ENCODE measurements around the gene CDH2.

The CDH2 gene

GRCh38 chr18:28176948-28177827 is at the start of gene CDH2:
TSS of gene CDH2 (minus strand) at chr18:28177130. CDS start at chr18:28177022, 108 bp downstream.
- peak; percentile 95 for DNase-seq

DNA sequence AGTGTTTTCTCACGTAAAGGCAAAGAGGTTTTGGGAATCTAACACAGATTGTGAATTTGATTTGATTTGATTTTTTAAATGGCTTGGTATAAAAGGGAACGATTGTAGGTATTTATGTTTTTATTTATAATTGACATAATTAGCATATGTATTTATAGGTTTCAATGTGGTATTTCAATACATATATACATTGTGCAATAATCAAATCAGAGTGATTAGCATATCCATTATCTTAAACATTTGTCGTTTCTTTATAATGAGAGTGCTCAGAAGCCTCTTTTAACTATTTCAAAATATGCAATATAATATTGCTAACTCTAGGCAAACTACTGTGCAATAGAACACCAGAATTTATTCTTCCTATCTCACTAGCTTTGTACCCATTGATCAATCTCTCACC is 35.1 kb upstream of the CDH2 start:
- no peak for DNase-seq

DNA sequence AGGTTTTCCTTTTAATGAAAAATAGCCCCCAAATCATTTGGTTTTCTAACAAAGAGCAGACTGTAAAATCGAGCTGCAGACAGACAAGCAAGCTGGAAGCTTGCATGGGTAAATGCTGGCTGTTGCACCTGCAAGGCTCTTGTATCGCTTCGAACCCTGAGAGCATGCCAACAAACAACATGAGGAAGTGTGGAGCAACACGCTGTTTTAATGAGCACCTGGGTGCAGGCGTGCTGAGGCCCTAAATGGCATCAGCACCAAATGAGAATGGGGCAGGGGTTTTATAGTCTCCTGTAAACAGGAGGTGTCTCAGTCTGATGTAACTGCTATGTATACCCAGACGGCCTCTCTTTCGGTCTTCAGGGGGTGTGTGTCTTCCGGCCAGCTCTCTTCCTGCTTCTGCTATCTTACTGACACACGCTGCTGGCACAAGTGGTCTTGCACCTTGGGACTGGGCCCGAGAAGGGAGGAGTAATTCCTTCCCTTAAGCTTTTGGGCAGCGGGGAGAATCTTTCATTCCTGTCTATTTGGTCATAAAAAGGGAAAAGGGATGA is 31.9 kb upstream of the CDH2 start:
- no peak for DNase-seq

GRCh38 chr18:28208268-28208667 is 31.3 kb upstream of the CDH2 start:
- DNase-seq = no peak

DNA sequence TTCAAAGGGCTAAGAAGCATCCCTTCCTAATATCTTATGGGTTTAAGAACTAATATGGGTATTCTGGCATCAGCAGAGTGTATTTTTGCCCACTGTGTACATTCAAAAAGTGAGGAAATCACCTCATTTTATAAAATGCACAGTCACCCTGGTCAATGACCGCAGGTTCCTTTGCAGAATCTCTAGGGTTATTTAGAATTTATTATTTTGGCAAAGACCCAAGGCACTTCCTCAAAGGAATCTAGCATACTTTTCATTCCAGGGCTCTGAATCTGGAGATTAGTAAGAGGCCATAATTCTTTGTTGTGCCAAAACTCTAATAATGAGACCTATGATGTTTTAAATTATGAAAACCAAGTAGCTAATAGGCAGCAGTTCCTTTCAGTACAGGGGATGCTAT is 27.2 kb upstream of the CDH2 start:
- no peak for DNase-seq

- DNase-seq = no peak
These were observed 24.1 kb upstream of the CDH2 start for GRCh38 chr18:28201056-28201455.

GRCh38 chr18:28198620-28199019 is 21.7 kb upstream of the CDH2 start:
- no peak for DNase-seq

DNA sequence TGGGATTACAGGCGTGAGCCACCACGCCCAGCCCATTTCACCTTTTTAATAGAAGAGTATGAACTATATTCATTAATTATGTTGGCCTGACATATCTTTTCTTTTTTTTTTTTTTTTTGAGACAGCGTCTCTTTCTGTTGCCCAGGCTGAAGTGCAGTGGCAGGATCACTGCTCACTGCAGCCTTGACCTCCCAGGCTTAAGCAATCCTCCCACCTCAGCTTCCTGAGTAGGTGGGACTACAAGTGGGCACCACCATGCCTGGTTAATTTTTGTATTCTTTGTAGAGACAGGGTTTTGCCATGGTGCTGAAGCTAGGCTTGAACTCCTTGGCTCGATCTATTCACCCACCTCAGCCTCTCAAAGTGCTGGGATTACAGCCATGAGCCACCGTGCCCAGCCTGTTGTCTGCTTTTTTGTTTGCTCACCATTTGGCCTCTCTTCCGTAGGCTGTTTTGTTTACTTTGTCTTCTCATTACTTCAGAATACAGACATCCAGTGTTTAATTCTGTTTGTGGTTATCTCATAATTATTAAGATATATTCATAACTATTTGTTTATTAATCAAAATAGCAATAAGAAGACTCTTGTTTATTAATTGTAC is 16.3 kb upstream of the CDH2 start:
- no peak for DNase-seq

DNA sequence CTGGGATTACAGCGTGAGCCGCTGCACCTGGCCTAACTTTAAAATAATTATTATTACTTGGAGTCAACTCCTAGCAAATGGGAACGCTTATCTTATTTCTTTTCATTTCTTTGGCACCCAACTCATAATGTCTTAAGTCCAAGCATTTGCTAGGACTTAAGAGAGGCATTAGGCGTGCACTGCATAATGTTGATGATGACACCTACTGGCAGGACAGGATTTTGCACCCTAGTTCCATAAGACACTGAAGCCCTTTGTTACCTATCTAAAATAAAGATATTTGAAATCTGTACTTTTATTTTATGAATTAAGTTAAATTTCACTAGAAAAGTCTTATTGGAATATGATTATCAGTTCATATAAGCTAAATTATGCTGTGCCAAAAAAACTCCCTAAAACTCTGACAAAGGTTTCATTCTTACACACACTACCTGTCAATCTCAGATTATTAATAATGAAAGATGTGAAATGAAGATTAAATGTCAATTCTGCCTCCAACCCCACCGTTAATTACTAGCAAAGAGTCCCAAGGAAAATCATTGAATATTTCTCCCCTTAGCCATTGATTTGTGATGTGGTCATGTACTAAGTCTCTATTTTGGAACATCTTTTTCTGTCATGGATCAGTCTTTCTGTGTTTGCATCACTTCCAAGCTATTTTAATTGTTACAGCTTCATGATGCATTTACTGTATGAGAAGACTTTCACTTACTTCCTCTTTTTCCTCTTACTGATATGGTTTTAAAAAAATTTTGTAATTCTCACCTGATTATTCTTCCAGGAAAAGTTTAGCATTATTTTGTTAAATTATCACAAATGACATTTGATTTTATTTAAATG is 12.7 kb upstream of the CDH2 start:
- peak; percentile 72 for DNase-seq

GRCh38 chr18:28185121-28185520 is 8.2 kb upstream of the CDH2 start:
- DNase-seq = no peak

- DNase-seq = no peak
These were observed 6.6 kb upstream of the CDH2 start for GRCh38 chr18:28183418-28184078.

GRCh38 chr18:28181616-28182015 is 4.7 kb upstream of the CDH2 start:
- no peak for DNase-seq

DNA sequence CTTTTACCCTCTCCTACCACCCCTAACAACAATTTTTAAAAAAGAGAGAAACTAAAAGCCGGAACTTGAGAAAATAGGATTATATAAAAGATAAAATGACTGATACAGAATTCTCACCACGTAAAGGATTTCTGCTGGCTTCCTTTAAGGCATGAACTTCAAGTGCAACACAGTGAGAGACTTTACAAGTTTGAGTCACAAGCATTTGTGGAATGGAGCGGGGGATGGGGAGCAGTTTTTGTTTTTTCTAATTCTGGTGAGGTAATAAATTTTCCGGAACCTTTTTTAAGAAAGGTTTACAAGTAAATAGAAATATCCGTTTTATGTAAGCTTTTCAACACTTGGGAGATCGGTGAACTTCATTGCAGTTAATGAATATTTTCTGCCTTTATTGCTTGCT is 1.8 kb upstream of the CDH2 start:
- DNase-seq = no peak

DNA sequence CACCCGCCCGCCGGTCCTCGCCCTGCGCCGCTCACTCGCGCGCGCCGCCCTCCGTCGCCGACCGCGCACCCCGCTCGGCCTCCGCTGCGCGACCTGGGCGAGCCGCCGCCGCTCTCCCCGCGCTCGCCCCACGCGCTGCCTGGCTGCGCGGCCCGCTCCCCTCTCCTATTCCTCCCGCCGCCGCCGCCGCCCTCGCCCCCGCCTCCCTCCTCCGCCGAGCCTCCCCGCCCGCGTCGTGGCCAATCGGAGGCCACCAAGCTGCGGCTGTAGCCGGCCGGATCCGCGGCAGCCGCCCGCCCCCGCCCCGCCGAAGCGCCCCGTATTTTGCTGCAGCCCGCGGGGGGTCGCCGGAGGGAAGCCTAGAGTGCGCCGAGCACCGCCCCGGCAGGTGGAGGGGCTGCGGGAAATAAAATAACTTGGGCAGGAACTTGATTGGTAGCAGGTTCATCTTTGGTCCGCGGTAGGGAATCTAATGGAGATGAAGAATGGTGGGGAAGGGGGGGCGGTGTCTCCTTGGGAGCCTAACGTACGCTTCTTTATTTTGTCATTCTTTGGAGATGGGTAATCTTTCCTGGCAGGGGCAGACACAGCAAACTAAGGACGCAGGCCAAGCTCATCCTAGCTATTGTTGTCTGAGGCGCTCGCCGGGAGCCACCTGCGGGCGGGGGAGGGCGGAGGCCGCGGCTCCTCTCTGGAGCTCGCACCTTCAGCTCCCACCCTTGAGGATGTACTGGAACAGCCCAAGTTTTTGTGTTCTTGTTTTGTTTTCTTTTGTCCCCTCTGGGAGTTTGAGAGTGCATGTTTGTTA is 1.1 kb upstream of the CDH2 start:
- peak; percentile 78 for DNase-seq

GRCh38 chr18:28176698-28176947 is 307 bp downstream of the CDH2 start:
- no peak for DNase-seq

- DNase-seq = peak; percentile 67
These were observed 816 bp downstream of the CDH2 start for GRCh38 chr18:28175930-28176697.

- DNase-seq = peak; percentile 40
These were observed 1.6 kb downstream of the CDH2 start for GRCh38 chr18:28175150-28175929.

- peak; percentile 36 for DNase-seq
These were observed 2.6 kb downstream of the CDH2 start for GRCh38 chr18:28174181-28174905.

DNA sequence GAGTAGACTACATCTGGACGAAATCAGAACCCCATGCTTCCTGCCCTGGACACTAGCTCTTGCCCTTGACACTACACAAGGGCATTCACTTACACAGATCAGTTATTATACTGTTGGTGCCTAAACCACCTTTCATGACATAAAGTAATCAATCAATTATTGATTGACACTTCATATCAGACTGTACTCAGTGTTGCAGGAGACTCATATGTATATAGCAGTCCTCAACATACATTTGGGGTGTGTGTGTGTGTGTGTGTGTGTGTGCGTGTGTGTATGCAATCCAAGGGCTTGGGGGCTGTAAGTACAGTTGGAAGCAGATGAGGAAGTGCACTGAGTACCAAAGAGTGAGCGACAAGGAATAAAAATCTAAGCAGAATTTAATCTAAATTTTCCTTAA is 5.1 kb downstream of the CDH2 start:
- DNase-seq = no peak

- DNase-seq = no peak
These were observed 8.2 kb downstream of the CDH2 start for GRCh38 chr18:28168725-28169124.
